Activated CD8-positive, alpha-beta T cell treated with anti-CD3 and anti-CD28 coated beads, Interleukin-2, amount 10 ng/mL, durations not matched to agents 7 days and 5 days (primary cell): ENCODE measurements around the gene BACE2. TPM values are rescaled to one million over a fixed set of nuclear protein-coding genes. Genes with fewer than 3 reads are reported as not detected.
A peak's percentile ranks its signal among the peaks of the same experiment; 100 is the strongest.

Experiments
- ATAC-seq: fragments of 150-1000 bp; cut with Tn5 transposase; one replicate; pipeline ENCODE4 v1.10.0; 2021; ENCODE audit warnings: moderate library complexity
- CTCF ChIA-PET: fragments of 350-600 bp; sonication (Branson Sonifier 250); formaldehyde crosslinking; loops from one replicate; lab custom pipeline; 2021; ENCODE audit warnings: antibody characterized with exemption; lab: Charles Lee
- POLR2A ChIA-PET: fragments of 350-600 bp; sonication (Branson Sonifier 250); formaldehyde crosslinking; loops from one replicate; lab custom pipeline; 2021; ENCODE audit warnings: antibody characterized with exemption; lab: Charles Lee
- DNase-seq: peaks from one replicate; pipeline ENCODE4 v3.0.0-alpha.2; 2020
- H3K27ac Mint-ChIP-seq: one replicate; pipeline ENCODE4 v1.8.0; 2021; ENCODE audit warnings: mild to moderate bottlenecking, mixed read lengths
- H3K27me3 Mint-ChIP-seq: one replicate; pipeline ENCODE4 v1.8.0; 2021; ENCODE audit warnings: low read depth, mixed read lengths
- H3K36me3 Mint-ChIP-seq: one replicate; pipeline ENCODE4 v1.8.0; 2021; ENCODE audit warnings: low read depth, mixed read lengths
- H3K4me1 Mint-ChIP-seq: one replicate; pipeline ENCODE4 v1.8.0; 2021; ENCODE audit warnings: low read depth, mixed read lengths
- H3K4me3 Mint-ChIP-seq: one replicate; pipeline ENCODE4 v1.8.0; 2021; ENCODE audit warnings: mild to moderate bottlenecking, mixed read lengths
- H3K9me3 Mint-ChIP-seq: one replicate; pipeline ENCODE4 v1.8.0; 2022; ENCODE audit warnings: mixed read lengths; ENCODE audit not compliant: insufficient read depth
- total RNA-seq, 2 experiments: library from RNA; stranded (reverse); gene quantifications; one replicate each; pipeline ENCODE4 v1.2.3, GENCODE V29; 2021

Gene BACE2
- total RNA-seq, 2 experiments from 2014 or later, result 4.1 to 4.6 TPM

- ATAC-seq, result no peak
- CTCF ChIA-PET, result interaction anchor here (1.3 kb wide), 1 partner anchor 16 kb away, joined by 3 read pairs; no protein-coding TSS in a partner anchor
- no peak overlapping the region for H3K4me3 Mint-ChIP-seq
These were observed 14.5 kb upstream of the BACE2 start for GRCh38 chr21:41153443-41153842.

DNA sequence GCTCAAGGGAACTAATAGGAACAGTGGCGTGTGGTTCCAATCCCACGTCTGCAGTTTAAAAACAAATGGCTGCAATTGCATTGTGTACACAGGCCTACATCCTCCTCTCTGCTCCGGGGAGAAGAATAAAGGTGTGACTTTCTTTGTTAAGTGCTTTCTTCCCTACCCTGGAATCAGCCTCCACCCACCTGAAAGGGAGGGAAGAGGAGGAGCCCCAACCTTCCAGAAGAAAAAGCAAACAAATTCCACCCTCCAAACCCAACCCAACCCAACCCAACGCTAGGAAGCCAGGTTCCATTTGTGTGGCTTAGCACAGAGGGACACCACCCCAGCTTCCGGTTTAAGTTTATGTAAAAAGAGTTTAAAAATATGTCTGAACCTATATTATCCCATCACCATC, 11.8 kb upstream of the BACE2 start:
- no peaks in the 10 kb centered on the region for H3K4me1 Mint-ChIP-seq
- ATAC-seq (no peak), DNase-seq (no peak)
- CTCF ChIA-PET, result no interaction called here
- no peak overlapping the region for H3K4me3 Mint-ChIP-seq
- H3K36me3 Mint-ChIP-seq, result no peaks in the 10 kb centered on the region
- POLR2A ChIA-PET, result no interaction called here
- H3K27me3 Mint-ChIP-seq, result peaks cover 2% of the 10 kb centered on the region
- H3K9me3 Mint-ChIP-seq, result peaks cover 3% of the 10 kb centered on the region
- no peak overlapping the region for H3K27ac Mint-ChIP-seq

More at GRCh38 chr21:41153443-41153842, 14.5 kb upstream of the BACE2 start:
- H3K4me1 Mint-ChIP-seq, result no peaks in the 10 kb centered on the region
- H3K27me3 Mint-ChIP-seq, result peaks cover 2% of the 10 kb centered on the region
- POLR2A ChIA-PET, result no interaction called here
- no peak overlapping the region for H3K27ac Mint-ChIP-seq
- H3K36me3 Mint-ChIP-seq, result no peaks in the 10 kb centered on the region
- peaks cover 3% of the 10 kb centered on the region for H3K9me3 Mint-ChIP-seq
- no peak for DNase-seq

GRCh38 chr21:41158026-41158425, 9.9 kb upstream of the BACE2 start:
- no peak for ATAC-seq
- Mint-ChIP-seq H3K4me3 (no peak overlapping the region), H3K27me3 (peaks cover 4% of the 10 kb centered on the region), H3K36me3 (no peaks in the 10 kb centered on the region), H3K9me3 (no peaks in the 10 kb centered on the region), H3K27ac (no peak overlapping the region), H3K4me1 (no peaks in the 10 kb centered on the region)
- DNase-seq, result no peak
- CTCF ChIA-PET, result interaction anchor here (1.7 kb wide), 1 partner anchor 12 kb away, joined by 5 read pairs; no protein-coding TSS in a partner anchor
- POLR2A ChIA-PET, result no interaction called here

DNA sequence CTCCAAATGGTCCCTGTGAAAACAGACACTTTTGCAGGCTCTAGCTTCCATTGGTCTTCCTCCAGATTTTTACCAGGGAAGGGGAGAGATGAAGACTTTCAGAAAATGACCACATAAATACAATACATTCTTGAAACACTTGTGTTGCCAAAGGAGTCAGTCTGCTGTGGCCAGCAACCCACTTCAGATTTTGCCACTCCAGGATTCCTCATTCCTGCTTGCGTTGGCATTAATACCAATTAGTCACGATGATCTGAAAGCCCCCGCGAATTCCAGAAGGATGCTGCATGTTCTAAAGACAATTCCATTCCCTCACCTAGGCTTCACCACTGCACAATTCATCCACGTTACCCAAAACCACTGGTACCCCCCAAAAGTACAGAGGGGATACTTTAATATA, 7.9 kb upstream of the BACE2 start:
- Mint-ChIP-seq H3K27me3 (peaks cover 18% of the 10 kb centered on the region), H3K36me3 (no peaks in the 10 kb centered on the region), H3K27ac (no peak overlapping the region), H3K4me1 (no peaks in the 10 kb centered on the region), H3K9me3 (no peaks in the 10 kb centered on the region), H3K4me3 (no peak overlapping the region)
- DNase-seq (no peak), ATAC-seq (no peak)
- CTCF ChIA-PET, result no interaction called here
- POLR2A ChIA-PET, result no interaction called here

DNA sequence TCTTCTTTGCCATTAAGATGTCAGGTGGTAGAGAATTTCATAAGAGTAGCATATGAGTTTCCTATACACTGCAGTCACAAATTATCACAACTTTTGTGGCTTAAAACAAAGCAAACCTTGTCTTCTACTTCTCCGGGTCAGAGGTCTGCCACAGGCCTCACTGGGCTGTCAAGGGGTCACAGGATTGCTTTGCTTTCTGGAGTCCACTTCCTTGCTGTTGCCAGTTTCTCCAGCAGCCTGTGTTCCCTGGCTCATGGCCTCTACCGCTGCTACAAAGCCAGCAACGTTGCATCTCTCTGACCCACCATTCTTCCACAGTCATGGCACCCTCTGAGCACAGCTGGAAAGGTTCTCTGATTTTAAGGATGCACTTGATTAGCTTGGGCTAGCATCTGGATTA, 6.5 kb upstream of the BACE2 start:
- ATAC-seq, result no peak
- Mint-ChIP-seq H3K36me3 (no peaks in the 10 kb centered on the region), H3K4me3 (no peak overlapping the region), H3K9me3 (no peaks in the 10 kb centered on the region), H3K27me3 (peaks cover 32% of the 10 kb centered on the region), H3K4me1 (no peaks in the 10 kb centered on the region), H3K27ac (no peak overlapping the region)
- ChIA-PET CTCF (no interaction called here), POLR2A (no interaction called here)
- DNase-seq, result no peak

DNA sequence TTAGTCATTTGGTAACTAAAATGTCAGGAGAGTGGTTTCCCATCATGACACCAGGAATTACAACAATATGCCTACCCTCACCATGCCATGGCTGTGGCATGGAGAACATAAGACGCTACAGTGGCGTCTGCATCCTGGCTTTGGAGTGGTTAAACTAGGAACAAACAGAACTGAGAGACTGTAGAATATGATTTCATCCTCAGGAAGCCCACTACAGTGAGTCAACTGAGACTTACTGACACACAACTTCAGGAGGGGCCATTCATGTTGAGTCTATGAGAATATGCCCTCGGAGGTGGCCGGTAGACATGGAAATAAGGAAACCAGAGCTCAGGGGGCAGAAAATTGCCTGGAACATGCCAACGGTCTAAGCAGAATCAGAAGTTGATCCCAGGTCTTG, 5.9 kb upstream of the BACE2 start:
- H3K27me3 Mint-ChIP-seq, result peaks cover 38% of the 10 kb centered on the region
- H3K27ac Mint-ChIP-seq, result no peak overlapping the region
- H3K4me3 Mint-ChIP-seq, result no peak overlapping the region
- no peak for ATAC-seq
- CTCF ChIA-PET, result no interaction called here
- no peaks in the 10 kb centered on the region for H3K36me3 Mint-ChIP-seq
- POLR2A ChIA-PET, result no interaction called here
- H3K9me3 Mint-ChIP-seq, result no peaks in the 10 kb centered on the region
- H3K4me1 Mint-ChIP-seq, result no peaks in the 10 kb centered on the region
- DNase-seq, result no peak

GRCh38 chr21:41163091-41163490, 4.9 kb upstream of the BACE2 start:
- Mint-ChIP-seq H3K4me1 (no peaks in the 10 kb centered on the region), H3K36me3 (no peaks in the 10 kb centered on the region), H3K9me3 (no peaks in the 10 kb centered on the region), H3K27me3 (peaks cover 38% of the 10 kb centered on the region), H3K4me3 (no peak overlapping the region), H3K27ac (no peak overlapping the region)
- ATAC-seq, result no peak
- POLR2A ChIA-PET, result no interaction called here
- no peak for DNase-seq
- CTCF ChIA-PET, result no interaction called here

- DNase-seq (no peak), ATAC-seq (no peak)
- no peak overlapping the region for H3K27ac Mint-ChIP-seq
- H3K4me3 Mint-ChIP-seq, result no peak overlapping the region
- no peaks in the 10 kb centered on the region for H3K9me3 Mint-ChIP-seq
- peaks cover 2% of the 10 kb centered on the region for H3K4me1 Mint-ChIP-seq
- peaks cover 40% of the 10 kb centered on the region for H3K27me3 Mint-ChIP-seq
- H3K36me3 Mint-ChIP-seq, result no peaks in the 10 kb centered on the region
- CTCF ChIA-PET, result interaction anchor here (1.0 kb wide), 1 partner anchor 42 kb away, joined by 4 read pairs; no protein-coding TSS in a partner anchor
- POLR2A ChIA-PET, result no interaction called here
These were observed 3.9 kb upstream of the BACE2 start for GRCh38 chr21:41164052-41164451.

GRCh38 chr21:41164981-41165655, 2.8 kb upstream of the BACE2 start:
- no peak overlapping the region for H3K27ac Mint-ChIP-seq
- ATAC-seq (no peak), DNase-seq (no peak)
- ChIA-PET POLR2A (no interaction called here), CTCF (interaction anchor here (1.3 kb wide), 1 partner anchor 118 kb away, joined by 4 read pairs; no protein-coding TSS in a partner anchor)
- no peak overlapping the region for H3K4me3 Mint-ChIP-seq
- H3K36me3 Mint-ChIP-seq, result no peaks in the 10 kb centered on the region
- H3K27me3 Mint-ChIP-seq, result peaks cover 47% of the 10 kb centered on the region
- H3K4me1 Mint-ChIP-seq, result peaks cover 9% of the 10 kb centered on the region
- H3K9me3 Mint-ChIP-seq, result no peaks in the 10 kb centered on the region

GRCh38 chr21:41166884-41167283, 1.1 kb upstream of the BACE2 start:
- ChIA-PET CTCF (interaction anchor here (0.6 to 1.3 kb wide), 3 partner anchors 41 to 116 kb away, joined by 3 to 4 read pairs (median 4); no protein-coding TSS in a partner anchor), POLR2A (no interaction called here)
- H3K4me3 Mint-ChIP-seq, result peak overlapping the region; percentile 53
- H3K36me3 Mint-ChIP-seq, result no peaks in the 10 kb centered on the region
- H3K9me3 Mint-ChIP-seq, result no peaks in the 10 kb centered on the region
- no peak for ATAC-seq
- H3K4me1 Mint-ChIP-seq, result peaks cover 12% of the 10 kb centered on the region
- peaks cover 51% of the 10 kb centered on the region for H3K27me3 Mint-ChIP-seq
- peak overlapping the region; percentile 66 for H3K27ac Mint-ChIP-seq
- no peak for DNase-seq

GRCh38 chr21:41168391-41169257, 664 bp downstream of the BACE2 start:
- CTCF ChIA-PET, result interaction anchor here (1.0 kb wide), 2 partner anchors 16 to 26 kb away, joined by 3 read pairs; no protein-coding TSS in a partner anchor
- H3K4me1 Mint-ChIP-seq, result peaks cover 12% of the 10 kb centered on the region

DNA sequence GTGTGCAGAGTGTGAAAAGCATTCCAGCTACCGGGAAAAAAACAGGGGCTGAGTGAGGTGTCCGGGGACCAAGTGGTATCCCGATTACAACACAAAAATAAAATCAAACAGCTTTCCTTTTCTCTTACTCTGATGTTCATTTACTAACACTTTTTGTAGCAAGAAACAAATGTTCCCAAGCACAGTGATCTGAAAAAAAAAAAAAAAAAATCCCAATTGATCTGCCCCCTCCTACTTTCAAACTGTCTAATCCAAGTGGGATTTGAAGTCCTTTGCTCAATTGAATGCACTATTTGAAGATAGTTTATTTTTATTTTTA, 1.3 kb downstream of the BACE2 start:
- Mint-ChIP-seq H3K27me3 (peaks cover 45% of the 10 kb centered on the region), H3K27ac (no peak overlapping the region), H3K36me3 (no peaks in the 10 kb centered on the region), H3K9me3 (no peaks in the 10 kb centered on the region), H3K4me1 (peaks cover 12% of the 10 kb centered on the region), H3K4me3 (peak overlapping the region; percentile 74)
- no peak for DNase-seq
- no peak for ATAC-seq
- CTCF ChIA-PET, result interaction anchor here (1.0 to 2.0 kb wide), 3 partner anchors 10 to 25 kb away, joined by 3 to 5 read pairs (median 3); no protein-coding TSS in a partner anchor
- POLR2A ChIA-PET, result no interaction called here

More at GRCh38 chr21:41168391-41169257, 664 bp downstream of the BACE2 start:
- peak; percentile 46 for DNase-seq
- H3K9me3 Mint-ChIP-seq, result no peaks in the 10 kb centered on the region
- H3K27ac Mint-ChIP-seq, result no peak overlapping the region
- no peak for ATAC-seq
- H3K36me3 Mint-ChIP-seq, result no peaks in the 10 kb centered on the region
- H3K4me3 Mint-ChIP-seq, result peak overlapping the region; percentile 74
- H3K27me3 Mint-ChIP-seq, result peaks cover 49% of the 10 kb centered on the region
- POLR2A ChIA-PET, result no interaction called here
